ENCODE results near the gene GAK.

GAK gene

GRCh38 chr4:827209-828081, 104.7 kb downstream of the GAK start:
- TF ChIP-seq CTCF (IDR thresholded peaks at IDR 0.05), result no peak

GRCh38 chr4:826508-827208, 105.5 kb downstream of the GAK start:
- no peak for TF ChIP-seq CTCF (IDR thresholded peaks at IDR 0.05)

- no peak for TF ChIP-seq CTCF (IDR thresholded peaks at IDR 0.05)
Measured at GRCh38 chr4:825971-826330, 106.2 kb downstream of the GAK start, which contains the start of gene CPLX1. Gene CPLX1, minus strand, starts transcription at chr4:826129. Its CDS starts 1,607 bp downstream, at chr4:824522.

GRCh38 chr4:825063-825970, 106.8 kb downstream of the GAK start:
- no peak for TF ChIP-seq CTCF (IDR thresholded peaks at IDR 0.05)

DNA sequence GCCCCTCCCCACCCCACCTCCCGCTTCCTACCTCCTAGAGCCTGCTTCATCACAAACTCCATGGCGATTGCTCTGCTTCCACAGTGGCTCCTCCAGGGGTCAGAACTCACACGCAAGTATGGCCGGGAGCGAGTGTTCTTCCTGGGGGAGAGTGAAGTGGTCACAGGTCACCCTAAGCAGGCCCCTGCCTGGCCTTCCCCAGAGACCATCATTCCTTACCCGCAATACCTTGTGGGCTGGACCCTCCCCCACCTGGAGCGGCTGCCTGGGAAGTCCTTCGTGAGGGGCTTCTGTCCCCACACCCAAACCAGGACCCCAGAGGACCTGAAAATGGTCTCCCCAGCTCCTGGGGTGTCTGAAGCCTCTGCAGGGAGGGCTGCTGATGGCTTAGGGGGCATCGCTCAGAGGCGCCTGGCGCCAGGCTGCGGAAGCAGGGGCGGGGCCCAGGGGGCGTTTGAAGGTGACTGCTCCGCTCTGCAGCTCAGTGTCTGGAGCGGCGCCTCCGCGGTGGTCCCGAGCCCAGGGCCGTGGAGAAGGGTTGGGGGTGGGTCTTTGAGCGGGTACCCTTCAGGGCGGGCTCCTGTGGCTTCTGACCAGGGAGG, 107.6 kb downstream of the GAK start:
- no peak for TF ChIP-seq CTCF (IDR thresholded peaks at IDR 0.05)

DNA sequence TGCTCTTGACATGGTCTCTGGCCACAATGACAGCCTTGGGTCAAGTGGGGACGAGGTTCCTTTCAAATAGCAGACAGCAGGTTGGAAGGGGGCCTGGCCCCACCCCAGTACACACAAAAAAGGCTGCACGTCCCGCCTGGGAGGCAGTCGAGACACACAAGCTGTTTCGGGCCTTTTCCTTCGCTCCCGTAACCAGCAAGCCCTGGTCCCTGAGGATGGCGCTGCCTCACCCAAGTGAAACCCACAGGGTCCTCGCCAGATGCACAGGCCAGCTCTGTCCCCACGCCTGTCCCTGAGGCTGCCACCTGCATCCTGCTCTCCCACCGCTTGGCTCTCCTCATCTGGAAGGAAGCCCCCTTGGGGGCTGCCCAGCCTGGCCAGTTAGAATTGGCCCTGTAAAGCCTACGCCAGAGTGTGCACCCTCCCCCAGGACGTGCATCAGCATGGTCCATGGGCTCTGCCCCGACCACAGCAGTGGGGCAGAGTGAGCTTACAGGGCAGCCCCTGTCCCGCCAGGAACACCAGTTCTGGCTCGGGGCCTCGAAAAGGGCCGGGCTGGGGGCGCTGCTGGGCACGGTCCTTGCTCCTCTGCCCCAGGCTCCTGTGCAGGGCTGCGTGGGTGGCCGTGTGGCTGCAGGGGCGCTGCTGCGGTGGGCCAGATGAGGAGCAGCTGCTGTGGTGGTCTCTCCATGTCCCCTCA, 108.2 kb downstream of the GAK start:
- no peak for TF ChIP-seq CTCF (IDR thresholded peaks at IDR 0.05)

All from LNCAP (cell line).